Gastroesophageal sphincter (tissue), 4 donors: ENCODE measurements around the gene AKAP6. TPM values are rescaled to one million over a fixed set of nuclear protein-coding genes. Genes with fewer than 3 reads are reported as not detected.

Experiments
- ATAC-seq: fragments of 150-250 bp; one replicate; pipeline ENCODE4 v1.9.1; 2016; ENCODE audit warnings: mild to moderate bottlenecking, moderate library complexity
- H3K27ac ChIP-seq, 4 donors: fragments of 200-600 bp; sonication (generic) in 3 of 4; 1 replicate in 3 of 4; 2 replicates in 1 of 4; pipeline ENCODE4 v1.5.1; 2016 to 2019
- H3K27me3 ChIP-seq: fragments of 200-600 bp; sonication (generic); one replicate; pipeline ENCODE4 v1.5.1; 2019
- H3K36me3 ChIP-seq, 2 donors: fragments of 200-600 bp; sonication (generic); one replicate each; pipeline ENCODE4 v1.5.1; 2019; ENCODE audit warnings: control low read depth in 1 of 2
- H3K4me1 ChIP-seq, 3 donors: fragments of 200-600 bp; sonication (generic); 1 replicate in 2 of 3; 2 replicates in 1 of 3; pipeline ENCODE4 v1.5.1; 2016 to 2019; ENCODE audit warnings: control low read depth in 2 of 3
- H3K4me3 ChIP-seq, 2 donors: fragments of 200-600 bp; sonication (generic); one replicate each; pipeline ENCODE4 v1.5.1; 2019; ENCODE audit warnings: mild to moderate bottlenecking in 1 of 2, moderate library complexity in 1 of 2
- H3K9me3 ChIP-seq, 3 donors: fragments of 200-600 bp; sonication (generic); one replicate each; pipeline ENCODE4 v1.5.1; 2017 to 2019; ENCODE audit warnings: control low read depth in 2 of 3
- CTCF ChIP-seq, 4 experiments: fragments of 200-600 bp in 2 of 4; fragments of 450-650 bp in 2 of 4; sonication (generic) in 1 of 4; IDR thresholded peaks; one replicate each; pipeline ENCODE4 v1.5.1; 2017 to 2019; ENCODE audit warnings: antibody characterized with exemption in 4 of 4, mild to moderate bottlenecking in 2 of 4, moderate library complexity in 2 of 4
- EP300 ChIP-seq: sonication (generic); formaldehyde crosslinking; IDR thresholded peaks from one replicate; pipeline ENCODE4 v1.6.1; 2017; ENCODE audit warnings: antibody characterized with exemption, mild to moderate bottlenecking
- POLR2A ChIP-seq, 2 donors: fragments of 450-650 bp; IDR thresholded peaks; one replicate each; pipeline ENCODE4 v1.6.1; 2017; ENCODE audit warnings: antibody characterized with exemption in 2 of 2, mild to moderate bottlenecking in 2 of 2, moderate library complexity in 1 of 2
- POLR2AphosphoS5 ChIP-seq: sonication (generic); formaldehyde crosslinking; IDR thresholded peaks from one replicate; pipeline ENCODE4 v1.6.1; 2017; ENCODE audit warnings: antibody characterized with exemption
- WGBS, 2 donors: methylation state at CpG; one replicate each; pipeline ENCODE4 v1.1.5; 2018; ENCODE audit warnings: low coverage in 1 of 2; 5-methylcytosine and 5-hydroxymethylcytosine counted together
- total RNA-seq, 4 donors: library from RNA; depleted of rRNA; stranded (reverse); fragments of >200 nt; gene quantifications; one replicate each; pipeline ENCODE4 v1.1.0, GENCODE V29; 2016

AKAP6 gene
- total RNA-seq, 4 donors from 2014 or later: 33.1 to 65.4 (median 45.0) TPM

GRCh38 chr14:32400480-32400879 is 71.4 kb downstream of the AKAP6 start:
- TF ChIP-seq CTCF (IDR thresholded peaks at IDR 0.05) (no peak), POLR2AphosphoS5 (no peak), POLR2A (IDR thresholded peaks at IDR 0.05) (no peak)
- WGBS, 2 donors: 100% methylated on average over 1 of the region's 1 CpG; no CpG with 5 or more reads in 1 of the 2 donors
- H3K9me3 ChIP-seq: no peaks in the 10 kb centered on the region
- ATAC-seq: no peak
- H3K36me3 ChIP-seq: no peaks in the 10 kb centered on the region
- H3K4me3 ChIP-seq: no peak overlapping the region
- no peaks in the 10 kb centered on the region for H3K27me3 ChIP-seq
- H3K27ac ChIP-seq: no peak overlapping the region
- peaks cover 6 to 12% (median 6%) of the 10 kb centered on the region in 3 donors for H3K4me1 ChIP-seq

DNA sequence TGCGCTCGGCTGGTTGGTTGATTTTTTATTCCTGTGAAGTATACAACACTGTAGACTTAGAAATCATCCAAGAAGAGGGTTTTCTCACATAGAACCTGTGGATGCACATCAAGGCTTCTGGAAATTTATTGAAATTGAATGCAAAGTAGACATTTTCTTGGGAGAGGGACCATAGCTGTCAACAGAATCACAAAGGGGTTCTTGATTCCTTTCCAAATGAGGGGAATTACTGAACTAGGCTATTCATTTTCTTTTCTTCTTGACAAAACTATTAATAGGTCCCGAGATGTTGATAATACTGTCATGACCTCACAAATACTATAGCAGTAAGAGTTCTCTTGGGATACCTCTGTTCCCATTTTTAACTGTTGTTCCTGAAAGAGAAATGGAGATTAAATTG is 73.9 kb downstream of the AKAP6 start:
- H3K27me3 ChIP-seq: no peaks in the 10 kb centered on the region
- WGBS, 2 donors: 72 to 74% methylated on average over 2 to 3 of the region's 3 CpGs
- peaks cover 2 to 16% (median 5%) of the 10 kb centered on the region in 3 donors for H3K4me1 ChIP-seq
- no peak overlapping the region for H3K4me3 ChIP-seq
- no peak for ATAC-seq
- H3K27ac ChIP-seq: no peak overlapping the region
- no peak for TF ChIP-seq POLR2A (IDR thresholded peaks at IDR 0.05)
- no peak for TF ChIP-seq CTCF (IDR thresholded peaks at IDR 0.05)
- no peak for TF ChIP-seq POLR2AphosphoS5
- TF ChIP-seq EP300: no peak
- no peaks in the 10 kb centered on the region for H3K9me3 ChIP-seq
- H3K36me3 ChIP-seq: no peaks in the 10 kb centered on the region

DNA sequence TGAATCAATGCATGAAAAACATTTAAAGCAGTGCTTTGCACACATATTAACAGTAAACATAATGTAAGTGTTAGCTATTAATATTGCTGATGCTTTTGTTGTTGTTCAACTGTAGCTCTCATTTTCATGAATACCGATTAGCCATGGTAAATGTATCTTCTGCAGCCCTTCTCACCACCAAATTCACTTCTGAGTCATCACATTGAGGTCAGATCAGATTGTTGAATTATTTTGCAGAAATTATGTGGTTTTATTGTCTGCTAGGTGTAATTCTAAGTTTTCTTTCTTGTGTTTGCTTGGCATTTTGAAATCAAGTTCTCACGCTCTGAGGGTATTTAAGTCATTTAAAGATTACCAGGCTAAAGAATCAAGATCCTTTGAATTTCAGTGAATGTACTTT is 74.6 kb downstream of the AKAP6 start:
- Histone ChIP-seq H3K4me3 (no peak overlapping the region), H3K27me3 (no peaks in the 10 kb centered on the region), H3K36me3 (no peaks in the 10 kb centered on the region), H3K4me1 (peaks cover 0 to 14% (median 0%) of the 10 kb centered on the region in 3 donors), H3K9me3 (no peaks in the 10 kb centered on the region), H3K27ac (no peak overlapping the region)
- TF ChIP-seq POLR2A (IDR thresholded peaks at IDR 0.05) (no peak), EP300 (no peak), CTCF (IDR thresholded peaks at IDR 0.05) (no peak), POLR2AphosphoS5 (no peak)
- WGBS, 2 donors: 92 to 100% methylated on average over 1 to 2 of the region's 2 CpGs
- ATAC-seq: no peak

DNA sequence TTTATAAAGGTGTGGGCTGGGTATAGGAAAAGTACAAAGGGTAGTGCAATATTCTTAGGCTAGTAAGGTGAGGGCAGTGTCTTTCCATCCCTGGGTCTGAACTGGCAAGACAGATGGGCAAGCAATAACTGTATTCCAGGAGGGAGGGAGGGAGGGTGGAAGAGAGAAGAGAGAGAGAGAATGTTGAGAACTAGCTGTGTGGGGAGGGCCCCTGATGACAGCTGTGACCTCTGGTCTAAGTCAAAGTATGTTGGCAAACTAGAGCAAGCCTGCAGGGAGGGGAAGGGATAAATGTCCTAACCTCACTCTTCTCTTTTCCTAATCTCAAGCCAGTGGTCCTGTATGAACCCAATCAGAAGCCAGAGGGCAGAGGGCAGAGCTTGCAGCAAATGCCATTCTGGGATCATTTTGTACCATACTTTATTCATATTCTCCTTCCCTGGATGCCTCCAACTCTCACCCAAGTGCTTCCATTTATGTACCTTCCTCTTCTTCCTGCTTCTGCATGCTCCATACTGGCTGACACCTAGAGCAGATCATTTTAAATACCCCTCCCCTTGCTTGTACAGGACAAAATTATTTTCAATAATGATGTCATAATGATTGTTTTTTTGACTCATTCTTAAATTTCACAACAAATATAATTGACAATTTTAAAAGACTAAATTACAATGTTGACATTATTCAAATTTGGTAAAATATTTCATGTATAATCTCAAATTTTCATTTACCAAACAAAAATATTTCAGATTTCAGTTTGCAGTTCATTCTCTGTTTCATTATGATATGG is 75.9 kb downstream of the AKAP6 start:
- H3K9me3 ChIP-seq: no peaks in the 10 kb centered on the region
- H3K4me3 ChIP-seq: no peak overlapping the region
- no peak overlapping the region for H3K27ac ChIP-seq
- H3K4me1 ChIP-seq: peaks cover 0 to 14% (median 0%) of the 10 kb centered on the region in 3 donors
- H3K36me3 ChIP-seq: no peaks in the 10 kb centered on the region
- TF ChIP-seq POLR2A (IDR thresholded peaks at IDR 0.05): no peak
- no peak for ATAC-seq
- no peaks in the 10 kb centered on the region for H3K27me3 ChIP-seq

GRCh38 chr14:32405856-32406255 is 76.8 kb downstream of the AKAP6 start:
- H3K27ac ChIP-seq: no peak overlapping the region
- H3K4me1 ChIP-seq: peaks cover 0 to 14% (median 0%) of the 10 kb centered on the region in 3 donors
- H3K27me3 ChIP-seq: no peaks in the 10 kb centered on the region
- H3K4me3 ChIP-seq: no peak overlapping the region
- ATAC-seq: no peak
- no peaks in the 10 kb centered on the region for H3K9me3 ChIP-seq
- 100% methylated on average over 1 to 2 of the region's 2 CpGs for WGBS, 2 donors
- TF ChIP-seq POLR2AphosphoS5: no peak
- TF ChIP-seq EP300: no peak
- no peaks in the 10 kb centered on the region for H3K36me3 ChIP-seq

GRCh38 chr14:32407130-32407529 is 78.0 kb downstream of the AKAP6 start:
- Histone ChIP-seq H3K27me3 (no peaks in the 10 kb centered on the region), H3K36me3 (no peaks in the 10 kb centered on the region), H3K4me1 (peaks cover 0 to 14% (median 0%) of the 10 kb centered on the region in 3 donors), H3K27ac (peak overlapping the region in 3 of 4 donors; percentile 32 to 56 (median 52)), H3K9me3 (no peaks in the 10 kb centered on the region), H3K4me3 (no peak overlapping the region)
- 0% methylated on average over 1 of the region's 1 CpG; no CpG with 5 or more reads in 1 of the 2 donors for WGBS, 2 donors
- no peak for TF ChIP-seq POLR2AphosphoS5
- TF ChIP-seq EP300: no peak
- no peak for ATAC-seq
